Measurements from ENCODE around the gene ROCK2.

The ROCK2 gene

DNA sequence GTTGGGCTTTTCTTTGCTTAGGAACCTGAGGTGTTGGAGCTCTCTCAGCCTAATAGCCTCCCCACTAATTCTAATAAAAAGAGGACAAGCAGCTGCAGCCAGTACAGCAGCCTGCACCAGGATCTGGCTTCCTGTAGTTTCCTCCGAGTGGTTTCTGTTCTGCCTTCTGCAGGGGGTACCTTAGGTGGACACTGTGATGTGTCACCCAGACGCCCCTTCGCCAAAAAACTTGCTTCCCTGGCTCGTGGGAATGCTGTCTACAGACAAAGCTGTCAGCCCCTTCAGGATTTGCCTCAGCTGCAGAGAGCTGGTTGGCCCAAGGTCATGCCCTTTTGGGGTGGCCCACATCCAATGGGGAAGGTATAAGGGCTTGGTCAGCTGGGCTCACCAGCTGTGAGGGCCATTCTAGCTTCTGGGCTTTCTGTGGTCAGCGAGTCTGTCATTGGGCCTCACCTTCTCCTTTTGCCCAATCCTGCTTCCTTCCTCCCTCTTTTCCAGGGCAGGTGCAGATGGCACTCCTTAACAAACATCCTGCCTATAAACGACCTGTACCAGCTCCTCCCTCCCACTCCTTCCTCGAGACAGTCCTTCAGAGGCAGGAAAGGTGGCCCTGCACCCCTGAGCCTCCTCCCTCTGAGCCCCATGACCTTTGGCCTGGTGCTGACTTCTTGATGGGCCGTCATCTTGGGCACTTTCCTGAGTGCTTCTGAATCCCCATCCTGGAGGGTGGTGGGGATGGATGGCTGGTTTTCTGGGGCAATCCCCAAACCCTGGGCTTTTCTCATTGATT is 44.0 kb upstream of the ROCK2 start:
- in situ Hi-C loops (cut with MboI; ENCODE audit: low pct_unique_long_range_greater_than_20kb, low sequenced_read_pairs, unreplicated experiment) = no loop called here
- DNase-seq (ENCODE audit: low spot score) = no peak

DNA sequence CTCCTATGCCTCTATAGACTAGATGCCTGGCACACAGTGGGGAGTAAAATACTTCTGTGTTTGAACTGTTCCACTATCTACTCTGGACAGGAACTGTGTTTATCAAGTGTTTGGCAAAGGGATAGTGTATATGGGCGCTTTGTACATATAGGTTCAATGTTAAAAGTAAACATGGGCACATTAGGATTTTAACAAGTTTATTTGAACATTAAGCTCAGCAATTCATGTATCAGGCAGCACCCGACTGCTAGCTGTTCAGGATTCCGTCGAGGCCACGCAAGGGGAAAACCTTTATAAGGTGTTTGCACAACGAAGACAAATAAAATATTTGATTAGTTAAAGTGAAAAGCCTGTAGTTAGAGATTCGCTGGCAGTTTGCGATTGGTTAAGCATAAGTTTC is 43.4 kb upstream of the ROCK2 start:
- in situ Hi-C loops (cut with MboI; ENCODE audit: low pct_unique_long_range_greater_than_20kb, low sequenced_read_pairs, unreplicated experiment) = no loop called here
- TF ChIP-seq, protein P1, sequence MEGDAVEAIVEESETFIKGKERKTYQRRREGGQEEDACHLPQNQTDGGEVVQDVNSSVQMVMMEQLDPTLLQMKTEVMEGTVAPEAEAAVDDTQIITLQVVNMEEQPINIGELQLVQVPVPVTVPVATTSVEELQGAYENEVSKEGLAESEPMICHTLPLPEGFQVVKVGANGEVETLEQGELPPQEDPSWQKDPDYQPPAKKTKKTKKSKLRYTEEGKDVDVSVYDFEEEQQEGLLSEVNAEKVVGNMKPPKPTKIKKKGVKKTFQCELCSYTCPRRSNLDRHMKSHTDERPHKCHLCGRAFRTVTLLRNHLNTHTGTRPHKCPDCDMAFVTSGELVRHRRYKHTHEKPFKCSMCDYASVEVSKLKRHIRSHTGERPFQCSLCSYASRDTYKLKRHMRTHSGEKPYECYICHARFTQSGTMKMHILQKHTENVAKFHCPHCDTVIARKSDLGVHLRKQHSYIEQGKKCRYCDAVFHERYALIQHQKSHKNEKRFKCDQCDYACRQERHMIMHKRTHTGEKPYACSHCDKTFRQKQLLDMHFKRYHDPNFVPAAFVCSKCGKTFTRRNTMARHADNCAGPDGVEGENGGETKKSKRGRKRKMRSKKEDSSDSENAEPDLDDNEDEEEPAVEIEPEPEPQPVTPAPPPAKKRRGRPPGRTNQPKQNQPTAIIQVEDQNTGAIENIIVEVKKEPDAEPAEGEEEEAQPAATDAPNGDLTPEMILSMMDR (IDR thresholded peaks at IDR 0.05; ENCODE audit: extremely low read depth, insufficient read depth, missing control alignments) = no peak
- no peak for DNase-seq (ENCODE audit: low spot score)

More for the DNA sequence above, 44.0 kb upstream of the ROCK2 start:
- TF ChIP-seq, protein P1 (IDR thresholded peaks at IDR 0.05; ENCODE audit: extremely low read depth, insufficient read depth, missing control alignments) = no peak

DNA sequence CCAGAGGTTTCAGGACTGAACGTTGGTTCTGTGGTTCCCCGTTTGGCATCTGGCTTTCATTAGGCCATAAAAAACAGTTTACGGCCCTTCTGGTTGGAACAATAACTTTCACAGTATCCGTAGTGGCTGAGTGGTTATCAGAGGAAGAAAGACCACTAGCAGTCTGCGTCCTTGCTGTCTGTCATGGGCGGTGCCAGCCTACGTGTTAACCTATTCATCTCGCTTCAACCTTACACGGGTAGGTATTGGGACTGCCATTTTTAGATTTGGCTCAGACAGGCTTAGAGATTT is 42.6 kb upstream of the ROCK2 start:
- no peak for DNase-seq (ENCODE audit: low spot score)
- TF ChIP-seq, protein P1 (IDR thresholded peaks at IDR 0.05; ENCODE audit: extremely low read depth, insufficient read depth, missing control alignments) = no peak
- in situ Hi-C loops (cut with MboI; ENCODE audit: low pct_unique_long_range_greater_than_20kb, low sequenced_read_pairs, unreplicated experiment) = no loop called here

DNA sequence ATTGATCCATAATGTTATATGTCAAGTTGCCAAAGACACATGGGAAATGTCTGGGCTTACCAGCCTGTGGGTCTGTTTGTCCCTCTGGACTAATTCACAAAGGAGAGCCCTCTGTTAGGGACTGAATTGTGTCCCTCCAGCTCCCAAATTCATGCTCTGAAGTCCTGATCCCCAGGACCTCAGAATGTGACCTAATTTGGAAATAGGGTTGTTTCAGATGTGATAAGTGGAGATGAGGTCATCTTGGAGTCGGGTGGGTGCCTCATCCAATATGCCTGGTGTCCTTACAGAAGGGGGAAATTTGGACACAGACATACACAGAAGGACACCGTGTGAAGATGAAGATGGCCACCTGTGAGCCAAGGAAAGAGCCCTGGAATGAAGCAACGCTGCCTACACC is 41.4 kb upstream of the ROCK2 start:
- in situ Hi-C loops (cut with MboI; ENCODE audit: low pct_unique_long_range_greater_than_20kb, low sequenced_read_pairs, unreplicated experiment) = no loop called here
- TF ChIP-seq, protein P1 (IDR thresholded peaks at IDR 0.05; ENCODE audit: extremely low read depth, insufficient read depth, missing control alignments) = no peak
- no peak for DNase-seq (ENCODE audit: low spot score)

DNA sequence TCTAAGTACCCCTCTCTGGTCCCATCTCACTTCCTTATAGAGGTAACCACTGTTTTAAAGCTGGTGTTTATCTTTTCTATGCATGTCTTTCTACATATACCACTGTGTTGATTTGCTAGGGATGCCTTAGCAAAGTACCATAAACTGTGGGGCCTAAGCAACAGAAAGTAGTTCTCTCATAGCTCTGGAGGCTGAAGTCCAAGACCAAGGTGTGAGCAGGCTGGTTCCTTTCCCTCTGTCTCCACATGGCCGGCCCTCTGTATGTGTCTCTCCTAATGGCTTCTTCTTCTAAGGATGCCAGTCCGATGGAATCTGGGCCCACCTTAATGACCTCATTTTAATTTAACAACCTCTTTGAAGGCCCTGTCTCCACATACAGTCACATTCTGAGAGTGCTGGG is 40.8 kb upstream of the ROCK2 start:
- in situ Hi-C loops (cut with MboI; ENCODE audit: low pct_unique_long_range_greater_than_20kb, low sequenced_read_pairs, unreplicated experiment) = no loop called here
- DNase-seq (ENCODE audit: low spot score) = no peak
- TF ChIP-seq, protein P1 (IDR thresholded peaks at IDR 0.05; ENCODE audit: extremely low read depth, insufficient read depth, missing control alignments) = no peak

DNA sequence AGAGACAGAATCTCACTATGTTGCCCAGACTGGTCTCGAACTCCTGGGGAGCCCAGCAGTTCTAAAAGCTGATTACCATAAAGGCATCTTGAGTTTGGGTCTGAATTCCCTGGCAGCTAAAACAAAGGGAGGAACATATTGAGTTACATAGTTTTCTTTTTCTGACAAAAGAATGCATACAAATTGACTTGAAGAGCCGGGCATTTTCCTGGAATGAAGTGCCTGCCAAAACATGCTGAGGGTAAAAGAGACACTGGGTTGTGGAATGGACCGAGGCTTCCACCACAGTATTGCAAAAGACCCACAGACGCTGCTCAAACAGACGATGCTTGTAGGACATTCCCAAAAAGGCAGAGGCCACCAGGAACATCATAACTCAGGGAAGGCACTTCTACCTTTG is 35.1 kb upstream of the ROCK2 start:
- DNase-seq (ENCODE audit: low spot score) = no peak

More for the DNA sequence above, 35.1 kb upstream of the ROCK2 start:
- in situ Hi-C loops (cut with MboI; ENCODE audit: low pct_unique_long_range_greater_than_20kb, low sequenced_read_pairs, unreplicated experiment) = no loop called here
- TF ChIP-seq, protein P1 (IDR thresholded peaks at IDR 0.05; ENCODE audit: extremely low read depth, insufficient read depth, missing control alignments) = no peak
